ENCODE measurements around the gene TRIP13. TPM values are rescaled to one million over a fixed set of nuclear protein-coding genes. Genes with fewer than 3 reads are reported as not detected.

The TRIP13 gene
- total and polyA plus RNA-seq, 9 of the 15 experiments (the other 6 are each of a cell fraction or from before 2014, with no cell fraction given) = 24.1 to 116 (median 53.2) TPM

DNA sequence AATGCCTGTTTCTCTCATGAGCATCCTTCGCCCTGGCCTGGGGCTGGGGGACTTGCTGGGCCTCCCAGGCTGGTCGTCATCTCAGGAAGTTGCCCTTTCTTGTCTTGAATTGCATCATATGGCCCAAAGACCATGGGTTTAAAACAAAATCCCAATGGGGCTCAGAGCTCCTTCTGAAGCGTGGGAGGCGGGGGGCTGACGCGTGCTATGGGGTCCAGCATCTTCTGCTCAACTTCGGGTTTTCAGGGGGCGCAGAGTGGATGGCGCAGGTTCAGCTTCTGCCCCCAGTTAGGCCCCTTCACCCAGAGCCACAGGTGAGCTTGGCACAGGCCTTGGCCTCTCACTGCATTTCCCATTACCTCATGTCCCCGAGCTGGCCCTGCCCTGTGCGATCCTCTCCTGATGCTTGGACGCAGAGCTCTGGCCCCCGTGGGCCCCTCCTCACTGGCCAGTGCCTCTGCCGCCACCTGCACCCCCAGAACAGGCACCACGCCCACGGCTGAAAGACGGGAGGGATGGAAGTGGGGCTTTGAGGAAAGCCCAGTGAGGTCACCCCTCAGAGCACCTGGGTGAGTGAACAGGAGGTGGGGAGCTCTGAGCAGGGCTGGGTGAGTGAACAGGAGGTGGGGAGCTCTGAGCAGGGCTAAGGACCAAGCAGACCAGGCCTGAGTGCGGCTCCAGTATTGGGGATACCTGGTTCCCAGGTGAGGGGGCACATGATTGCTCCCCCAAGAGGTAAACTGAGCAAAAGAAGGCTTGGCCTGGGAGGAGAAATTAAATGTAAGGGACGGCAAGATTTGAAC, 56.0 kb downstream of the TRIP13 start (continued):
- TF ChIP-seq, protein P1, sequence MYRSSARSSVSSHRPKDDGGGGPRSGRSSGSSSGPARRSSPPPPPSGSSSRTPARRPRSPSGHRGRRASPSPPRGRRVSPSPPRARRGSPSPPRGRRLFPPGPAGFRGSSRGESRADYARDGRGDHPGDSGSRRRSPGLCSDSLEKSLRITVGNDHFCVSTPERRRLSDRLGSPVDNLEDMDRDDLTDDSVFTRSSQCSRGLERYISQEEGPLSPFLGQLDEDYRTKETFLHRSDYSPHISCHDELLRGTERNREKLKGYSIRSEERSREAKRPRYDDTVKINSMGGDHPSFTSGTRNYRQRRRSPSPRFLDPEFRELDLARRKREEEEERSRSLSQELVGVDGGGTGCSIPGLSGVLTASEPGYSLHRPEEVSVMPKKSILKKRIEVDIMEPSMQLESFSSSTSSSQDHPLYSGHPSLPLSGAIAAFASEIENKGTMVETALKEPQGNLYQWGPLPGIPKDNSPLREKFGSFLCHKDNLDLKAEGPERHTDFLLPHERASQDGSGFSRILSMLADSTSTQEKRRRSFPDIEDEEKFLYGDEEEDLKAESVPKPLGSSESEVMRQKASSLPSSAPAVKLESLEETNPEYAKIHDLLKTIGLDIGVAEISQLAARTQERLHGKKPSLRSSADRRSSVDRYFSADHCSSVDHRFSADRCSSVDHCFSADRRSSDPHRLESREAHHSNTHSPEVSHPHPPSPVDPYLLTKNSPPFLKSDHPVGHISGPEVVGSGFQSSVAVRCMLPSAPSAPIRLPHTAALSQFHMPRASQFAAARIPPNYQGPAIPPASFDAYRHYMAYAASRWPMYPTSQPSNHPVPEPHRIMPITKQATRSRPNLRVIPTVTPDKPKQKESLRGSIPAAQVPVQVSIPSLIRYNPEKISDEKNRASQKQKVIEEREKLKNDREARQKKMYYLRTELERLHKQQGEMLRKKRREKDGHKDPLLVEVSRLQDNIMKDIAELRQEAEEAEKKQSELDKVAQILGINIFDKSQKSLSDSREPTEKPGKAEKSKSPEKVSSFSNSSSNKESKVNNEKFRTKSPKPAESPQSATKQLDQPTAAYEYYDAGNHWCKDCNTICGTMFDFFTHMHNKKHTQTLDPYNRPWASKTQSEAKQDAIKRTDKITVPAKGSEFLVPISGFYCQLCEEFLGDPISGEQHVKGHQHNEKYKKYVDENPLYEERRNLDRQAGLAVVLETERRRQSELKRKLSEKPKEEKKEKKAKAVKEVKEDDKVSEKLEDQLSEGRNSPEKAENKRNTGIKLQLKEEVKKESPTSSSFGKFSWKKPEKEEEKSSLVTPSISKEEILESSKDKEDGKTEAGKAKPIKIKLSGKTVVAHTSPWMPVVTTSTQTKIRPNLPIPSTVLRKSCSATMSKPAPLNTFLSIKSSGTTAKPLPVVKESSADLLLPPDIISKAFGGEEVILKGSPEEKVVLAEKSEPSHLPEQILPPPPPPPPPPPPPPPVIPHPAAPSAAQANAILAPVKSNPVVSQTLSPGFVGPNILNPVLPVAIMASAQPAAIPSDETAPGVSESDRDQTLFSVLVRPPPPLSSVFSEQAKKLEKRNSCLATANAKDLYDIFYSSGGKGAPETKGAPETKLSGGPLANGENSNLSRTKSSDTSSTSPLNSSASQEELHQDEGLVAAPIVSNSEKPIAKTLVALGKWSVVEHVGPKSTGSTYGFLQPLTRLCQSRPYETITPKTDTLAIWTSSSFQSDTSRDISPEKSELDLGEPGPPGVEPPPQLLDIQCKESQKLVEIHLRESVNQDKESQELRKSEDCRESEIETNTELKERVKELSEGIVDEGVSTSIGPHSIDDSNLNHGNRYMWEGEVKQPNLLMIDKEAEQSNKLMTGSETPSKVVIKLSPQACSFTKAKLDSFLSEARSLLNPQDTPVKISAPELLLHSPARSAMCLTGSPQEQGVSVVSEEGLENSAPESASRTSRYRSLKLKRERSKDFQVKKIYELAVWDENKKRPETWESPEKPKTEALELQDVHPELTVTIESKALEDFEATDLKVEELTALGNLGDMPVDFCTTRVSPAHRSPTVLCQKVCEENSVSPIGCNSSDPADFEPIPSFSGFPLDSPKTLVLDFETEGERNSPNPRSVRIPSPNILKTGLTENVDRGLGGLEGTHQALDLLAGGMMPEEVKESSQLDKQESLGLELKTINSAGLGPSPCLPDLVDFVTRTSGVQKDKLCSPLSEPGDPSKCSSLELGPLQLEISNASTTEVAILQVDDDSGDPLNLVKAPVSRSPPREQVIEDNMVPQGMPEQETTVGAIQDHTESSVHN (IDR thresholded peaks at IDR 0.05; ENCODE audit: borderline replicate concordance in 1 of 2, low read depth in 1 of 2) = no peak
- TF ChIP-seq NCOA4 (IDR thresholded peaks at IDR 0.05; ENCODE audit: partially characterized antibody) (no peak), MTA2 (IDR thresholded peaks at IDR 0.05; ENCODE audit: low read depth) (no peak), ZNF57 (CRISPR knock-in tag; IDR thresholded peaks at IDR 0.05) (no peak), ZFP36 (IDR thresholded peaks at IDR 0.05; ENCODE audit: low read depth, low read length, partially characterized antibody) (no peak), JUND (IDR thresholded peaks at IDR 0.05; ENCODE audit: borderline replicate concordance, low read depth, low read length) (no peak), JUND (tag; IDR thresholded peaks at IDR 0.05; ENCODE audit: borderline replicate concordance, low read depth, low read length) (no peak), FOXM1 (IDR thresholded peaks at IDR 0.05; ENCODE audit: low read depth) (no peak), FOXM1 (CRISPR knock-in tag; IDR thresholded peaks at IDR 0.05; ENCODE audit: low read depth) (no peak)

Data from K562 (cell line).